ENCODE measurements around the gene MPL. TPM values are rescaled to one million over a fixed set of nuclear protein-coding genes. Genes with fewer than 3 reads are reported as not detected.

Gene MPL
- total and polyA plus RNA-seq, 2 of the 8 experiments (the other 6 are each of a cell fraction or from before 2014, with no cell fraction given): 0.08 TPM; not detected in 1

- Histone ChIP-seq H3K9ac (replicated peaks in 1 of 4; ENCODE audit: extremely low read depth in 1 of 4, low read depth in 3 of 4, low read length in 3 of 4) (no peak overlapping the region), H3K36me3 (ENCODE audit: control insufficient read depth in 2 of 4, insufficient read depth in 4 of 4, low read length in 3 of 4) (no peaks in the 10 kb centered on the region), H3K23me2 (ENCODE audit: low read depth, low read length) (no peaks in the 10 kb centered on the region), H2BK15ac (ENCODE audit: low read length) (no peak overlapping the region), H4K8ac (ENCODE audit: extremely low read depth, insufficient read depth, low read length) (peak overlapping the region; percentile 35; the same call in 1 of the 2 replicates), H3K4ac (replicated peaks; ENCODE audit: insufficient read length, low read depth, low read length) (no peak overlapping the region), H2BK120ac (replicated peaks; ENCODE audit: low read depth, low read length) (no peak overlapping the region), H3K9me3 (ENCODE audit: insufficient read depth in 2 of 2, low read depth in 1 of 2, low read length in 1 of 2) (no peaks in the 10 kb centered on the region), H3K79me2 (ENCODE audit: control insufficient read depth in 1 of 2, insufficient read depth in 2 of 2, low read length in 2 of 2) (no peaks in the 10 kb centered on the region), H3K79me1 (ENCODE audit: low read depth, low read length) (no peaks in the 10 kb centered on the region), H3K18ac (ENCODE audit: extremely low read depth, low read length) (no peak overlapping the region), H4K5ac (ENCODE audit: insufficient read length, low read depth, low read length) (no peak overlapping the region), H3K56ac (replicated peaks; ENCODE audit: insufficient read length, low read depth, low read length) (no peak overlapping the region), H2BK12ac (ENCODE audit: low read depth, low read length) (no peak overlapping the region), H2BK20ac (ENCODE audit: low read length) (no peak overlapping the region), H2AK5ac (ENCODE audit: low read depth, low read length) (no peak overlapping the region), H3K27me3 (replicated peaks in 1 of 4; ENCODE audit: control insufficient read depth in 3 of 4, extremely low read depth in 1 of 4, insufficient read depth in 3 of 4, low read length in 3 of 4) (no peaks in the 10 kb centered on the region; a peak in 2 of 7 replicates), H4K91ac (replicated peaks; ENCODE audit: insufficient read length, low read length) (no peak overlapping the region), H3K27ac (ENCODE audit: low read depth, low read length) (no peak overlapping the region), H2AFZ (ENCODE audit: low read length) (no peak overlapping the region), H3K14ac (ENCODE audit: insufficient read length) (no peak overlapping the region), H3K4me1 (replicated peaks in 1 of 4; ENCODE audit: control insufficient read depth in 3 of 4, insufficient read depth in 4 of 4, low read length in 3 of 4) (peaks cover 0 to 5% (median 0%) of the 10 kb centered on the region in 4 experiments; a peak in 1 of 7 replicates), H3K4me2 (ENCODE audit: insufficient read depth in 1 of 2, low read depth in 2 of 2, low read length in 2 of 2) (no peak overlapping the region), H3K23ac (ENCODE audit: insufficient read length) (no peak overlapping the region), H2BK5ac (ENCODE audit: low read depth, low read length) (no peak overlapping the region), H4K20me1 (replicated peaks in 1 of 2; ENCODE audit: control insufficient read depth in 1 of 2, insufficient read depth in 2 of 2, low read length in 2 of 2) (no peaks in the 10 kb centered on the region), H3K4me3 (ENCODE audit: extremely low read depth in 1 of 4, insufficient read depth in 2 of 4, low read depth in 3 of 4, low read length in 4 of 4) (no peak overlapping the region)
- WGBS, 2 experiments (ENCODE audit: extremely low coverage in 1 of 2, insufficient coverage in 1 of 2, insufficient read length in 1 of 2, insufficient replicate concordance in 2 of 2, low coverage in 1 of 2, low lambda C conversion rate in 2 of 2, missing lambda C conversion rate in 1 of 2): 83% methylated on average over 3 of the region's 3 CpGs; no CpG with 5 or more reads in 1 of the 2 experiments
- ChIA-PET CTCF (ENCODE audit: partially characterized antibody) (interaction anchor here (1.1 to 3.9 kb wide), 6 partner anchors 10 to 88 kb away, joined by 3 to 19 read pairs (median 6); partner anchors contain the start of gene C1orf210), POLR2A (ENCODE audit: partially characterized antibody) (interaction anchor here (1.0 to 1.2 kb wide), 2 partner anchors 9 to 43 kb away, joined by 3 read pairs; no protein-coding TSS in a partner anchor)
- no peak for DNase-seq (ENCODE audit: low read depth in 1 of 2, low spot score in 2 of 2)
- no peak for FAIRE-seq
- TF ChIP-seq POLR2A (IDR thresholded peaks at IDR 0.05; ENCODE audit: control extremely low read depth in 1 of 2, low read depth in 2 of 2, low read length in 2 of 2): no peak
- no peak for TF ChIP-seq GABPA (IDR thresholded peaks at IDR 0.05; ENCODE audit: borderline replicate concordance, insufficient read depth, low read length)
- TF ChIP-seq POU5F1 (IDR thresholded peaks at IDR 0.05; ENCODE audit: low read depth, low read length): no peak
- TF ChIP-seq KDM1A (IDR thresholded peaks at IDR 0.05; ENCODE audit: borderline replicate concordance, low read length): no peak
- no peak for TF ChIP-seq ATF2 (IDR thresholded peaks at IDR 0.05; ENCODE audit: low read length)
- no peak for TF ChIP-seq KDM4A (IDR thresholded peaks at IDR 0.05; ENCODE audit: low read depth, low read length, severe bottlenecking)
- no peak for TF ChIP-seq CHD2 (IDR thresholded peaks at IDR 0.05; ENCODE audit: low read length)
- TF ChIP-seq SIX5 (IDR thresholded peaks at IDR 0.05; ENCODE audit: low read depth, low read length): no peak
- TF ChIP-seq HDAC2 (IDR thresholded peaks at IDR 0.05; ENCODE audit: borderline replicate concordance in 1 of 2, low read depth in 2 of 2, low read length in 2 of 2): no peak
- TF ChIP-seq BRCA1 (IDR thresholded peaks at IDR 0.05; ENCODE audit: low read depth, low read length): no peak
- TF ChIP-seq TAF7 (optimal IDR thresholded peaks at IDR 0.05; ENCODE audit: borderline replicate concordance, low read depth, low read length): no peak
- TF ChIP-seq EGR1 (IDR thresholded peaks at IDR 0.05; ENCODE audit: borderline replicate concordance, low read depth, low read length): no peak
Measured at GRCh38 chr1:43315481-43315880, 22.1 kb upstream of the MPL start.
